HG03039 (cell line): ENCODE measurements around the gene BAIAP2L1.

ENCODE experiments used
- ATAC-seq: cut with Tn5 transposase; IDR thresholded peaks from one replicate; pipeline ENCODE4 v1.9.1; 2021; ENCODE audit warnings: mild to moderate bottlenecking, moderate library complexity; ENCODE audit not compliant: unreplicated experiment

BAIAP2L1 gene

GRCh38 chr7:98281757-98282606 is 118.9 kb downstream of the BAIAP2L1 start:
- peak; percentile 20 for ATAC-seq

- ATAC-seq, result peak; percentile 69
Measured at GRCh38 chr7:98280791-98281756, 119.8 kb downstream of the BAIAP2L1 start, which contains the start of gene BRI3. Gene BRI3, plus strand, starts transcription at chr7:98281686. Its CDS starts 110 bp downstream, at chr7:98281796.

GRCh38 chr7:98280296-98280695 is 120.6 kb downstream of the BAIAP2L1 start:
- ATAC-seq, result no peak

- ATAC-seq, result no peak
Measured at GRCh38 chr7:98278936-98279335, 122.0 kb downstream of the BAIAP2L1 start.

- ATAC-seq, result no peak
Measured at GRCh38 chr7:98278408-98278807, 122.5 kb downstream of the BAIAP2L1 start.

GRCh38 chr7:98276241-98276761 is 124.6 kb downstream of the BAIAP2L1 start:
- no peak for ATAC-seq

- ATAC-seq, result no peak
Measured at GRCh38 chr7:98267303-98267702, 133.6 kb downstream of the BAIAP2L1 start.

GRCh38 chr7:98266840-98267239 is 134.1 kb downstream of the BAIAP2L1 start:
- ATAC-seq, result no peak

- ATAC-seq, result no peak
Measured at GRCh38 chr7:98265841-98266271, 135.0 kb downstream of the BAIAP2L1 start.

- ATAC-seq, result no peak
Measured at GRCh38 chr7:98257701-98258100, 143.2 kb downstream of the BAIAP2L1 start.

GRCh38 chr7:98256431-98256830 is 144.5 kb downstream of the BAIAP2L1 start:
- no peak for ATAC-seq

- ATAC-seq, result no peak
Measured at GRCh38 chr7:98254951-98255610, 145.8 kb downstream of the BAIAP2L1 start.

- no peak for ATAC-seq
Measured at GRCh38 chr7:98254516-98254915, 146.4 kb downstream of the BAIAP2L1 start.

- no peak for ATAC-seq
Measured at GRCh38 chr7:98252425-98253054, 148.3 kb downstream of the BAIAP2L1 start.

- ATAC-seq, result peak; percentile 97
Measured at GRCh38 chr7:98251601-98252424, 149.1 kb downstream of the BAIAP2L1 start, which contains the start of gene TECPR1. Gene TECPR1, minus strand, starts transcription at chr7:98252232. Its CDS starts 6,086 bp downstream, at chr7:98246146.

GRCh38 chr7:98251231-98251600 is 149.7 kb downstream of the BAIAP2L1 start:
- peak; percentile 23 for ATAC-seq

- ATAC-seq, result no peak
Measured at GRCh38 chr7:98250789-98251188, 150.1 kb downstream of the BAIAP2L1 start.

- ATAC-seq, result no peak
Measured at GRCh38 chr7:98249106-98249505, 151.8 kb downstream of the BAIAP2L1 start.

- ATAC-seq, result no peak
Measured at GRCh38 chr7:98248156-98248555, 152.7 kb downstream of the BAIAP2L1 start.
